Muscle layer of colon (tissue), 2 donors: ENCODE results near the gene ADGRG3.

Experiments used
- H3K27ac ChIP-seq: one replicate; pipeline ENCODE4 v1.7.0; 2013; ENCODE audit warnings: low read depth, mild to moderate bottlenecking, low read length, moderate library complexity
- H3K27me3 ChIP-seq, 2 donors: one replicate each; pipeline ENCODE4 v1.7.0; 2013; ENCODE audit warnings: low read length in 2 of 2, mild to moderate bottlenecking in 2 of 2; ENCODE audit not compliant: insufficient read depth in 2 of 2, control insufficient read depth in 1 of 2
- H3K36me3 ChIP-seq: one replicate; pipeline ENCODE4 v1.7.0; 2013; ENCODE audit warnings: mild to moderate bottlenecking, low read length; ENCODE audit not compliant: insufficient read depth
- H3K4me1 ChIP-seq: one replicate; pipeline ENCODE4 v1.7.0; 2013; ENCODE audit warnings: mild to moderate bottlenecking, low read length; ENCODE audit not compliant: insufficient read depth
- H3K4me3 ChIP-seq, 2 donors: one replicate each; pipeline ENCODE4 v1.7.0; 2013; ENCODE audit warnings: low read length in 2 of 2, low read depth in 1 of 2, mild to moderate bottlenecking in 1 of 2, moderate library complexity in 1 of 2
- H3K9ac ChIP-seq: one replicate; pipeline ENCODE4 v1.7.0; 2013; ENCODE audit warnings: low read length
- H3K9me3 ChIP-seq: one replicate; pipeline ENCODE4 v1.7.0; 2013; ENCODE audit warnings: mild to moderate bottlenecking, low read length
- donor health status: abdominal sarcoma.
- donor health status: Adenocarcinoma of cecum.

The ADGRG3 gene

DNA sequence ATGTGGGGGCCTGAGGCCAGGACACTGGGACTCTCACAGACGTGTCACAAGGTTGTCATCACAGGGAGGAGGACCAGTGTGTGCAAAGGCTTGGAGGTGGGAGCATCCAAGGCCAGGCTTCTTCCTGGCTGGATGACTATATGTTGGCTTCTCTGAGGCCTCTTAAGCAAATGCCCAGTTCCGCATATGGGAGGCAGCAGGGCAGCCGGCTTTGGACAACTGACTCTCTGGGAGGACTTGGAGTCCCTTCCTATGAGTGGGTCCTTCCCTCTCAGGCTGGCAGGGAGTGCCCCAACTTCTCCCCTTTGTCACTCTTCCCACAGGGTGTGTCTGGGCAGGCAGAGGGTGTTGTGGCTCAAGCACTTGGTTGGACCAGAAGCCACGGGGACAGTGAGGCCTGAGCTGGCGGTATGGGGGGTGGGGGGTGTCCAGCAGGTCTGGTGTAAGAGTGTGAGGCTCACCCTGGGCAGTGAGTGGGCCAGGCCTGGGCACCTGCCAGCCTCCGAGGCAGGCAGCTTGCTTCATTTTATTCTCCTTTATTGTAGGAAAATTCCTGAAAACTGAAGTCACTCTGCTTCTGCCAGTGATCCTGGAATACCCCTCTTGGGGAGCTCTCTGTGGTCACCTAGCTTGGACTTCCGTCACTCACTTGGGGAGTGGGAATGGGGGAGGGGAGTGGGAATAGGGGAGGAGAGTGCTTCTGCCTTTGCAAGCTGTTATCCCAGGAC is 24.8 kb upstream of the ADGRG3 start:
- no peak overlapping the region for H3K4me3 ChIP-seq
- H3K27me3 ChIP-seq: peaks cover 0 to 10% of the 10 kb centered on the region in 2 donors
- no peak overlapping the region for H3K27ac ChIP-seq
- H3K9me3 ChIP-seq: no peaks in the 10 kb centered on the region
- no peaks in the 10 kb centered on the region for H3K4me1 ChIP-seq
- no peaks in the 10 kb centered on the region for H3K36me3 ChIP-seq
- no peak overlapping the region for H3K9ac ChIP-seq

DNA sequence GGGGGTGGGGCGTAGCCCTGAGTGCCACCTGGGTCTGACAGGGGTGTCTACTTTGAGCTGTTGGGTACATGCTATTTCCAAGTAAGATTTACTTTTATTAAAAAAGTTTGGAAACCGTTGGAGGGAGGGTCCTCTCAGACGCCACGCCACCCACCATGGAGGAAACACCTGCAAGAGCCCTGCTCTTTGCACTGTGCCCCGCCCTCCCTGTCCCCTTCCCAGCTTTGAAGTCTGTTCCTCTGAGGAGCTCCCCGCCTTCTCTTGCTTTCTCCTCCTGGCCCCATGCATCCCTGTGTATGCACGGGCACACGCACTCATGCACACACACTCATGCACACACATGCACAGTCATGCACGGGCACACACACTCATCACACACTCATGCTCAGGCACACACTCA is 24.2 kb upstream of the ADGRG3 start:
- no peak overlapping the region for H3K9ac ChIP-seq
- no peak overlapping the region for H3K4me3 ChIP-seq
- H3K4me1 ChIP-seq: no peaks in the 10 kb centered on the region
- H3K9me3 ChIP-seq: no peaks in the 10 kb centered on the region
- peaks cover 0 to 8% of the 10 kb centered on the region in 2 donors for H3K27me3 ChIP-seq
- no peak overlapping the region for H3K27ac ChIP-seq
- no peaks in the 10 kb centered on the region for H3K36me3 ChIP-seq

DNA sequence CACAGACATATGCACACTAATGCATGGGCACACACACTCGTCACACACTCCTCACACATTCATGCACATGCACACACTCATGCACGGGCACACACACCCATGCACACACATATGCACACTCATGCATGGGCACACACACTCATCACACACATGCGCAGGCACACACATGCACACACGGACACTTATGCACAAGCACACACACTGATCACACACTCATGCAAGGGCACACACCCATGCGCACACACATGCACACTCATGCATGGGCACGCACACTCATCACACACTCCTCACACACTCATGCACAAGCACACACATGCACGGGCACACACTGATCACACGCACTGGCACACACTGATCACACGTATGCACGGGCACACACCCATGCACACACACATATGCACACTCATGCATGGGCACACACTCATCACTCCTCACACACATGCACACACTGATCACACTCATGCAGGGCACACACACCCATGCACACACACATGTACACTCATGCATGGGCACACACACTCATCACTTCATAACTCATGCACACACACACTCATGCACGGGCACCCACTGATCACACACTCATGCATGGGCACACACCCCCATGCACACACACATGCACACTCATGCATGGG is 23.6 kb upstream of the ADGRG3 start:
- Histone ChIP-seq H3K9me3 (no peaks in the 10 kb centered on the region), H3K4me1 (no peaks in the 10 kb centered on the region), H3K9ac (no peak overlapping the region), H3K27me3 (peaks cover 5 to 12% of the 10 kb centered on the region in 2 donors), H3K36me3 (no peaks in the 10 kb centered on the region), H3K27ac (no peak overlapping the region), H3K4me3 (no peak overlapping the region)

- H3K27me3 ChIP-seq: peaks cover 5 to 13% of the 10 kb centered on the region in 2 donors
- no peaks in the 10 kb centered on the region for H3K9me3 ChIP-seq
- H3K27ac ChIP-seq: no peak overlapping the region
- no peak overlapping the region for H3K4me3 ChIP-seq
- H3K36me3 ChIP-seq: no peaks in the 10 kb centered on the region
- no peaks in the 10 kb centered on the region for H3K4me1 ChIP-seq
- no peak overlapping the region for H3K9ac ChIP-seq
These were observed 22.9 kb upstream of the ADGRG3 start for GRCh38 chr16:57645169-57645568.

DNA sequence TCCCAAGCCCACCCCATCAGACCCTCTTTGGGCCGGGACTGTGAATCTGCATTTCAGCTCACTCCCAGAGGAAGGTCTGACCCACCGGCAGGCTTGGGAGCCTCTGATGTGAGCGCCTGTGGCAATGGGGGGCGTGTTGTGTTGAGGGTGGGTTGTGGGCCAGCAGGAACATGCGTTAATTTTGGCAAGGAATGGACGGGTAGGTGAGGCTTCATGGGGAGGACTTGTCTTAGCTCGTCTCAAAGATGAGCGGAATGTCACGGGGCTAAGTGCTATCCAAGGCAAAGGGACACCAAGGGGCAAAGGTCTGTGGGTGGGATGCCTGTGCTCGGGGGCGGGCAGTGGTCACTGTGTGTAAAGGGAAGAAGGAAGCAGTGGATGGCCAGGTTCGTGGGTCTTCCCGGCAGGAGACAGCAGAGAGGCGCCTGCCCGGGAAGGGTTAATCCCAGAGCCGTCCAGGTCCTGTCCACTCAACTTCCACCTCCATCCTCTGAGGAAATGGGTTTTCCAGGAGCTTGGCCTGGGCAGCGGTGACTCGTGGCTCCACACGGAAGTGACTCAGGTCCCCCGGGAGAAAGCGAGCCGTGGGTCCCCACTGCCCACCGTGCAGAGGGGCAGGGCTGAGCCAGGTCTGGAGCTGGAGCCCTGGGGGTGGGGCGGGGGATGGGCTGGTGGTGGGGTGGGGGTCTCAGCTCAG is 22.3 kb upstream of the ADGRG3 start:
- H3K9me3 ChIP-seq: no peaks in the 10 kb centered on the region
- no peak overlapping the region for H3K4me3 ChIP-seq
- H3K27ac ChIP-seq: no peak overlapping the region
- no peaks in the 10 kb centered on the region for H3K36me3 ChIP-seq
- no peak overlapping the region for H3K9ac ChIP-seq
- H3K27me3 ChIP-seq: peaks cover 5 to 13% of the 10 kb centered on the region in 2 donors
- no peaks in the 10 kb centered on the region for H3K4me1 ChIP-seq

GRCh38 chr16:57646388-57647039 is 21.6 kb upstream of the ADGRG3 start:
- H3K27ac ChIP-seq: no peak overlapping the region
- no peak overlapping the region for H3K4me3 ChIP-seq

DNA sequence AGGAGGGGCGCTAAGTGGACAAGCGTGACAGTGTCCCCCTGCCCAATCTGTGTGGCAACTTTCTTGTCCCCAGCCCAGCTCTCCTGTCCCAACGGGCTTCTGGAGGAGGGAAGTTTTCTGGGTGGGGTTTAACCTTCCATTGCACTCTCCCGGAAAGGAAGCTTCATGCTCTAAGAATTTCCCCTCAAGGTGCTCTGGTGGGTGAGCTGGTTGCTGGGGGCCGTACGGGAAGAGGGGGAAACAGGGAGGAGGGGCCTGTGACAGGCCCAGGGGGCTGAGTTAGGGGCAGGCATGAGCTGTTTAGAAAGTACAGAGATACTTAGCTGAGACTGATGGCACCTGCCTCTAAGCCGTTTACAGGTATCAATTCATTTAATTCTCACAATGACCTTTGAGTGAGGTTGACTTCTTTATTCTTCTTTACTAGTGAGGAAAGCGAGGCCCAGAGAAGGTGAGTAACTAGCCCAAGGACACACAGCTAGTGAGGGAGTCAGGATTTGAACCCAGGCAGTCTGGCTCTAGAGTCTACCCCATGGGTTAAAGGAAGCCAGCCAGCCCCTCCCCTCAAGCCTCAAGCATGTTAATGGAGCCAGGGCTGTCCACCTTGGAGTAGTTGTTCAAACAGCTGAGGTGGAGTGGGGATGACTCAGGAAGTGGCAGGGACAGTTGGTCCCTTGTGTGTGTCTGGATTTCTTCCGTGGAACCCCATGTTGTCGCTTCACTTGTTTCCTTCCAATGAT is 20.8 kb upstream of the ADGRG3 start:
- peaks cover 5 to 13% of the 10 kb centered on the region in 2 donors for H3K27me3 ChIP-seq
- no peak overlapping the region for H3K4me3 ChIP-seq
- H3K9ac ChIP-seq: no peak overlapping the region
- H3K4me1 ChIP-seq: no peaks in the 10 kb centered on the region
- no peak overlapping the region for H3K27ac ChIP-seq
- no peaks in the 10 kb centered on the region for H3K9me3 ChIP-seq
- H3K36me3 ChIP-seq: no peaks in the 10 kb centered on the region

More at GRCh38 chr16:57646388-57647039, 21.6 kb upstream of the ADGRG3 start:
- no peaks in the 10 kb centered on the region for H3K9me3 ChIP-seq
- H3K9ac ChIP-seq: no peak overlapping the region
- H3K4me1 ChIP-seq: no peaks in the 10 kb centered on the region
- H3K27me3 ChIP-seq: peaks cover 5 to 13% of the 10 kb centered on the region in 2 donors
- no peaks in the 10 kb centered on the region for H3K36me3 ChIP-seq

DNA sequence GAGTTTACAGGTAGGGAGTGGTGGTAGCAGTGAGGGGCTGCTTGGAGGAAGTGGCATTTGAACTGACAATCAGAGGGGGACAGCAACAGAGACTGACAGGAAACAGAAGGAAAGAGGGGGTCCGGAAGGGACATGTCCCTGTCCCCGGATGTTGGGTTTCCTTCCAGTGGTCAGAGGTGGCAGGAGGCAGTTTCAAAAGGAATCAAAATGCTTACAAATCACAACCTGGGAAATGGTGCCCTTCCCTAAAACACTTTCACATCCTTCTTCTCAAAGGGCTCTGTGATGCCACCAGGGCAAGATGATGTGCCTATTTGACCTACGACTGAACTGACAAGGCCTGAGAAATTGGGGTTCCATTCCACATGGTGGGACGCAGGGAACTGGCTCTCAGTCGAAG is 20.0 kb upstream of the ADGRG3 start:
- Histone ChIP-seq H3K36me3 (no peaks in the 10 kb centered on the region), H3K27me3 (peaks cover 5 to 13% of the 10 kb centered on the region in 2 donors), H3K9ac (no peak overlapping the region), H3K4me3 (no peak overlapping the region), H3K4me1 (no peaks in the 10 kb centered on the region), H3K9me3 (no peaks in the 10 kb centered on the region), H3K27ac (no peak overlapping the region)

GRCh38 chr16:57648581-57649442 is 19.3 kb upstream of the ADGRG3 start:
- no peaks in the 10 kb centered on the region for H3K36me3 ChIP-seq
- no peak overlapping the region for H3K4me3 ChIP-seq
- H3K9ac ChIP-seq: no peak overlapping the region
- H3K9me3 ChIP-seq: no peaks in the 10 kb centered on the region
- no peaks in the 10 kb centered on the region for H3K4me1 ChIP-seq
- H3K27me3 ChIP-seq: peaks cover 5 to 13% of the 10 kb centered on the region in 2 donors
- no peak overlapping the region for H3K27ac ChIP-seq

GRCh38 chr16:57649443-57649751 is 18.7 kb upstream of the ADGRG3 start:
- Histone ChIP-seq H3K27me3 (peaks cover 5 to 13% of the 10 kb centered on the region in 2 donors), H3K4me3 (no peak overlapping the region), H3K27ac (no peak overlapping the region), H3K9ac (no peak overlapping the region), H3K36me3 (no peaks in the 10 kb centered on the region), H3K9me3 (no peaks in the 10 kb centered on the region), H3K4me1 (no peaks in the 10 kb centered on the region)
